GM21367 (cell line): ENCODE measurements around the gene SELENOS.
A peak's percentile ranks its signal among the peaks of the same experiment; 100 is the strongest.

Source experiments
- ATAC-seq: cut with Tn5 transposase; IDR thresholded peaks from one replicate; pipeline ENCODE4 v1.9.1; 2021; ENCODE audit not compliant: unreplicated experiment

Gene SELENOS

DNA sequence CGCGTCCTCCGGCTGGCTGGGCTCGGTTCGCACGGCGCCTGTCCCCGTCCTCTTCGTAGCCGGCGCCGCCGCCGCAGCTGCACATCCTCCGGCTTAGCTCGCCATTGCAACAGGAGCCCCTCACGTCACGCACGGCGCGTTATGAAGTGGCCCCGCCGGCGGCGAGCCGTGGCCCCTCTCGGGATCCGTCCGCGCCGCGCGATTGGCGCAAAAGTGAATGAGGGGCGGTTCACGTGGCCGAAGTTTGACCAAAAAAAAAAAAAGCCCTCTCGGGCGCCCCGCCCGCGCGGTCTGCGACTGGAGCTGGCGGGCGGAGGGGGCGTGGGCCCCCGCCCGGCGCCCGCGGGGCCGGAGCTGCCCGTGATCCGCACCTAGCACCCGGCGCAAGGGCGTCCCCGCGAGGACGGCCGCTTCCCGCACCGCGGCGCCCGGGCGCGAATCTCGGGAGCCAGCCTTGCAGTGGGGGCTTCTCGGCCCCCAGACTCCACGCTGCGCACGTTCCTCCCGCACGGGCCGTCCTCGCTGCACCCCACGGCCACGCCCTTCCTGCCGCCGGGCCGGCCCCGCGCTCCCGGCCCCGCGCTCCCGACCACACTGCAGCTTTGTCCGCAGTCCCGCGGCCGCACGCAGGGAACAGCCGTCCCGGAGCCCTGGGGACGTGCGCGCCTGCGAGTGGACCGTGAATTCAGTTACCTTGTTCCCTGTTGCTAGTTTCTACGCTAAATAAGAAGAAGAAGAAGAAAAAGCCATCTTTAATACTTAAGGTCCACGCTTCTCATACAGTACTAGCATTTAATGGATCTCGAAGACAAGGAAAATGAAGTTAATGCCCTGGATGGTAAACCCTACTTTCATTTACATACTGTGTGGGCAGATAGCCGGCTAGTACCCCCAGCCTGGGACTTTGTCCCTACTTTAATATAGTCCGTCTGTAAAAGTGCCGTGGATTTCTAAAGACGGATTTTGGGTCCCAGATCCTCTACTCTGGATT lies 25.2 kb downstream of the SELENOS start, which contains the start of gene CHSY1:
TSS of gene CHSY1 (minus strand) at position 219 of the 991 bp plus-strand sequence. CDS start 592 bp downstream, outside the sequence.
- peak; percentile 60 for ATAC-seq

DNA sequence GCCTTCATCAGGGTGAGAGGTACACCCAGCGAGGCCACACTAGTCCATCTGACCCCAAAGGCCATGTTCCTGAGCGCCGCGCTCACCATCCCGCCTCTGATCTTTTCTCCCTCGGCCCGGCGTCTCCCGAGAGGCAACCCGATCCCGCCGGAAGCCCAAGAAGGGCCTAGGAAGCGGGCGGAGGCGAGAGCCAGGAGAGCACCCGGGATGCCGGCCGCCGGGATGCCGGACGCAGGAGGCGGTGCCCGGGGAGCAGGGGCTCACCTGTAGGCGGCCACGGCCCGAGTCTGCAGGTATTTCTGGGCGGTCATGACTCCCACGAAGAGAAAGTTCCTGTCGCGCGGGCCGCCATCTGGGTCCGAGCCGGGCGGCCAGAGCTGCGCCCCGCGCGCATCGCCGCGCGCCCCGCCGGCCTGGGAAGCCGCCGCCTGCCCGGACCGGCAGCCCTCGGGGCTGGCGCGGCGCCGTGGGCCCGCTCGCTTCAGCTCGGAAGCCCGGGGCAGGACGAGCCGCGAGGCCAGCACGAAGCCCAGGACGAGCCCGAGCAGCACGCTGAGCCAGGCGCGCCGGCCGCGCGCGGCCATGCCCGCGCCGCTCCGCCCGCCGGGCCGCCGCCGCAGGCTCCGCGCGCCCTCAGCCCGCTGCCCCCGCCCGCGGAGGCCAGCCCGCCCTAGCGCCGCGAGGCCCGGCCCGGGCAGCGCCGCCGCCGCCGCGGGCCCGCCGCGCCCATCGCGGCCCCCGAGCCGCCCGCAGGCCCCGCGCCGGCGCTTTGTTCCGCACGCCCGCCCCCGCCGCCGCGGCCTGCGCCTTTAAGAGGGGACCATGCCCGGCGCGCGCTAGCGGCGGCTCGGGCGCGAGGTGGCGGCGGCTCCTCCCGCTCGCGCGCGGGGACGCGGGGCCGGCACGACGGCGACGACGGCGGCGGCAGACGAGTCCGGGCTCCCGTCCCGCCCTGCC lies 26.1 kb downstream of the SELENOS start:
- peak; percentile 10 for ATAC-seq

GRCh38 chr15:101250341-101250831 lies 26.9 kb downstream of the SELENOS start:
- ATAC-seq, result no peak

GRCh38 chr15:101248274-101248673 lies 29.0 kb downstream of the SELENOS start:
- ATAC-seq, result no peak

DNA sequence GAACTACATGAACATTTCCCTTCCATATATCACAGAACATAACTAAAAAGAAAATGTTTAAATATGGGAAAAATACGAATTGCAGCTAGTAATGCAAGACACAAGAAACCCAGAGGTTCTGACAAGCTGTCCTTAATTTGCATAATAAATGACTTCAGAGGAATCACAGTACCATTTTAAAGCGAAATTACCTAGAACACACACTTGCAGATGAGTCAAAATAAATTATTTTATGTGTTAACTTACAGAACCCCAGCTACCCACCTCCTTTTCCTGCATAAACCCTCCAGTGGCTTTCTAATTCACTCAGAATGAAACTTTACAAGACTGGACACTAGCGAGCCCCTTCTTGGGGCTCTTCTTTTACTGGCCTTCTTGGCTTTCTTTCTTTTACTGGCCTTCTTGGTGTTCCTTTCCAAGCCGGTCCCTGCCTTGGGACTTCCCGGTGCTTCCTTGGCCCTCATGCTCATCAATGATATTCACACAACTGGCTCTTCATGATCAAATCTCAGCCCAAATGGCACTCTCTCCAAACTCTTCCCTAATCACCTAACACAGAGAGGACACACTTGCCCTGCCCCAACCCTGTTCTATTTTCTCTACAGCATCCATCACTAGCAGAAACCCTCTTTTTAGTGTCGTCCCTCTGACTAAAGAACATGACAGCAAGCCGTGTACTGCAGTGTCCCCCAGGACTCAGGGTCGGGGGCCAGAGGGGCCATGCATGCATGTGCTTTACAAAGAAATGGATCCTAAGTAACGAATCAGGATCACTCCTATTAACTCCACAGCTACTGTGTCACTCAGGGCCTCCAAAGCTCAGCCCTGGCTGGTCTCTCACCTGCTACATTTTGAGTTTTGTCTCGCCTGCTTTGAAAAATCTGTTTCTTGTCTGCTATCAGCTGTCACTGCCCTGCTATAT lies 30.2 kb downstream of the SELENOS start:
- no peak for ATAC-seq

DNA sequence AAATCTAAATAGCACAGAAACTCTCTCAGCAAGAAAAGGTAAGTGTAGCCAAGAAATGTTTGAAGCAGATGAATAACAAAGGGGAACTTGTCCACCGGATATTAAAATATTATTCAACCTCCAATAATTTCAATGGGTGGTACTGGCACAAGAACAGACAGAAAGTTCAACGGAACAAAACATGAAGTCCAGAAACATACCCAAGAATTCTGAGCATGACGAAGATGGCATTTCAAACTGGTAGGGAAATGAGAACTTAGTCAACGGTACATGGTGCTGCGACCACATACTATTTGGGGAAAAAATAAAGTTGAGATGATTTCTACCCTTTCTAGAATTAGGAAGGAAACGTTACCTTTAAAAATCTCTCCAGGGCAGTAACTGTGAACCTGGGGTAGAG lies 30.9 kb downstream of the SELENOS start:
- ATAC-seq, result no peak

- no peak for ATAC-seq
These were observed 32.2 kb downstream of the SELENOS start for GRCh38 chr15:101244889-101245668.

- no peak for ATAC-seq
These were observed 33.1 kb downstream of the SELENOS start for GRCh38 chr15:101244036-101244781.

DNA sequence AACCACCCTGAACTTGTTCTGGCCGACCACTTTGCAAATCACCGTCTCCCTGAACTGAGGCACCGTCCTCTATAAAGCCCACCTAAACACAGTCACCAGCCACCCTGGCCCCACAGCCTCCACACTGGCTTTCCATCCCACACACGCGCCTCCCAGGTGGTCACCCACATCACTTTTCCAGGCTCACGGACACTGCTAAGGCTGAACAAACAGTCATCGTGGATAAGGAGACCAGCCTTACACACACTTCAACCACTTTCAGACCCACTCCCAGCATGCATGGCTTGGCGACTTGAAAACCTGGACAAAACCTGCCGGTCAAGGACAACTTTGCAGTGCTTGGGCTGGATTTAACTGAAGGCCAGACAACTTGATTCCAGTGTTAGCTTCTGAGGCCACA lies 33.9 kb downstream of the SELENOS start:
- ATAC-seq, result no peak

DNA sequence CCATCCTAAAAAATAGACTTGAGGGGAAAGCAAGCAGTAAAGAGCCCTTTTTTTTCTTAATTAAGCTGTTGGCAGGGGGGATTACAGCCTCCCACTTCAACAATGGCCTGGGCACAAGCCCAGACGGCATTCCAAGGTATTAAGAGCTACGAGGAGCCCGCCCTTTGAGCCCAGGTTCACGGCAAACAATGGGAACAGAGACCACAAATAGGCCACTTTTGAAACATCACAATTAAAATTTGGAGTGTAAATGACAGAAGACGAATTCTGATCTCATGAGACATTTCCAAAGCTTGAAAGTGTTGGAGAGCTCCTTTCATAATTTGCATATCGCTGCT lies 34.3 kb downstream of the SELENOS start:
- ATAC-seq, result no peak

DNA sequence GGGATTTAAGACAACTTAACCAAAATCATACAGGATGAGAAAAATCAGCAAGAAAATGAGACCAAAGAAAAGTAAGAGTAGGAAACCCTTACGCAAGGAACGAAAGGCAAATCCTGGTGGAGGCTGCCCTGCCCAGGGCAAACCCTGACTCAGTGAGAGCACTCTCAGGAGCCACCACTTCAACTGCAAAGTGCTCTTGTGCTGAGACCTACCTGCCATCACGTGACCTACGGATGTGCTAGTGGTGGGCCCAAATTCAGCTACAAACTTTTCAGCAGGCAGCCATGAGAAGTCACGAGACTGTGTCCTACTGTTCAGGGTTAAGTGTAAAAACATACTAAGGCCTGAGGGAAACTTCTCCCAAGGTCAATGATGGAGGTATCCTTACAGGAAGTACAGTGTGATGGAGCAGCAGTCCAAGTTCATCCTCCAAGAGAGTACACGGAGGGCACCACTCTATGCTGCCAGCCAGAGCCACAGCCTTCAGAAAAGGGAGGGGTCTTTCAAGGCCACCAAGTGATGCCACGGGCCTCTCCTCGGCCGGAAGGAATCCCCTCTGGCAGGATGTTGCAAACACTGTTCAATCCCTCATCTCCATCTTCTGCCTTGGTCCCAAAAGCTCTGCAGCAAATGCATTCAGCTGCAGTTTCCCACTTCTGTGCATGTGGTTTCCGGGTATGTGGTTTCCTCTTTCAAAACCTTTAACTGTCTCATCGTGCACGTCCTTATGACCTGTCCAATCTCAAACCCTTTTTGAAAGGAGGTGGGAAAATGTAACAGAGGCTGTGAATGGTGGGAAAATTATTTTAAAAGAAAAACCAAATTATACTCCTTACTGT lies 34.9 kb downstream of the SELENOS start:
- ATAC-seq, result peak; percentile 77

DNA sequence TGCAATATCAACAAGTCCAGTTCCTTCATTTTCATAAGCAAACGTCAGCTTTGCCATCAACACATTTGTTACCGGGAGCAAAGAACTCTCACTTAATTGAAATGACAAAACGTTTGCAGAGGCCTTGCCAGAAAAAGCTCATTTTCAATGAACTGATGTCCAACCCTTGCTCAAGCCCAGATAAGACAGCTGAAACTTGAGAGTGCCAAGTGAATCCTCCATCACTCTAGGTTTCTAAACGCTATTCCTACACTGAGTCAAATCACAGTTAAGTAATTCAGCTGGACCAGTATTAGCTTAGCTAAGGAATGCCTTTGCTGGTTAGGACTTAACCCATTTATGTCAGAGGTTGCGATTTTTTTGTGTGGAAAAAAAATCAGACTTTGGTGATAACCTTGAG lies 36.9 kb downstream of the SELENOS start:
- ATAC-seq, result no peak

GRCh38 chr15:101239724-101240136 lies 37.6 kb downstream of the SELENOS start:
- ATAC-seq, result no peak

- no peak for ATAC-seq
These were observed 40.0 kb downstream of the SELENOS start for GRCh38 chr15:101237251-101237650.

DNA sequence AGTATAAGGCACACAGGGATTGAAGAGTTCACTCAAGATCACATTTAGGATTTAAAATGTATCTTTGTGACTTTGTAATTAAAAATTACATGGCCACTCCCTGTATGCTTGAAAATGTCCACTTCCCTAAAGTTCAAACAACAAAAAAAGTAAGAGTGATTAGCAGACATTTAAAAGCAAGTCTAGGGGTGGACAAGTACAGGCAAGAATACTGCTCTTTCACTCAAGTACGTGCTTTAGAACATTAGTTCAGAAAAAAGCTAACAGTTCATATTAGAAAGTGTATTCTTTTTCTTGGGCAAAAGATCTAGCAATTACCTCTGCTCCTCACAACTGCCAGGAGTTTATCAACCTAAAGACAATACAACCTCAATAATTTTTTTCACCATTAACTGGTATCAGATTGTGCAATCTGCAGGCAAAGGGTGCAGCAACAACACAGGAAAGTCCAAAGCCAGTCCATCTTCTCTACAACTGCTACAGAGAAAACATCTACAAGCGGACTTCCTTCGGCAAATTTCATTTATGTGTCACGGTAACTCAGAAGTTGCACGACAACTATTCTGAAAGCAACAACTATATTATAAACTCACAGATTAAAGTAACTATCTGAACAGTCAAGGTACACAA lies 43.5 kb downstream of the SELENOS start:
- no peak for ATAC-seq

DNA sequence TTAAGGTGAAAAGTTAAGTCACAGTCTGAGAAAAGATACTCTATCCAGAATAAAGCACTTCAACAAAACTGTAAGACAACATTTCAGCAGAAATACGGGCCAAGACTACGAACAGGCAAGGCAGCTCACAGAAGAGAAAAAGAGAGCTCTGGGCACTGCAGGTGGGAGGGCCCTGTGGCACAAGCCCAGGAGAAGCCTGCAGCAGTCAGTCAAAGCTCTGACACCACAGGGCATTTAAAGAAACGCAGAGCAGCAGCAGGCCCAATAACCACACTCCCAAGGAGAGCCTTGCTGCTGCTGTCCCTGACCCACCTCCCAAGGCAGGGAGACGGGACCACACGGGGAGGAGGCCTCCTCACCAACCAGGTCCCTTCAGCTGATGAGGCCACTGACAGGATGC lies 44.6 kb downstream of the SELENOS start:
- no peak for ATAC-seq

- ATAC-seq, result no peak
These were observed 49.0 kb downstream of the SELENOS start for GRCh38 chr15:101228313-101228712.
